H9 (cell line): Measurements from ENCODE around the gene ZNRF1. TPM values are rescaled to one million over a fixed set of nuclear protein-coding genes. Genes with fewer than 3 reads are reported as not detected.

Source experiments
- DNase-seq: peaks from one replicate; pipeline ENCODE4 v3.0.0-alpha.2; 2017
- H2AFZ ChIP-seq: one replicate; pipeline ENCODE4 v1.6.1; 2013; ENCODE audit warnings: mild to moderate bottlenecking, low read length, control low read depth, moderate library complexity
- H2AK5ac ChIP-seq: 2 replicates; pipeline ENCODE4 v1.6.1; 2013; ENCODE audit warnings: low read length, control low read depth, mixed read lengths; ENCODE audit not compliant: insufficient read length
- H2BK120ac ChIP-seq: one replicate; pipeline ENCODE4 v1.6.1; 2013; ENCODE audit warnings: low read depth, mild to moderate bottlenecking, low read length, control low read depth, inconsistent platforms; ENCODE audit not compliant: poor library complexity, severe bottlenecking
- H2BK12ac ChIP-seq: 2 replicates; pipeline ENCODE4 v1.6.1; 2013; ENCODE audit warnings: low read length, control low read depth, mixed read lengths, low read depth; ENCODE audit not compliant: insufficient read length
- H2BK15ac ChIP-seq: 2 replicates; pipeline ENCODE4 v1.6.1; 2013; ENCODE audit warnings: low read depth, low read length, control low read depth
- H2BK20ac ChIP-seq: one replicate; pipeline ENCODE4 v1.6.1; 2013; ENCODE audit warnings: low read depth, mild to moderate bottlenecking, low read length, control low read depth, inconsistent platforms; ENCODE audit not compliant: poor library complexity, severe bottlenecking
- H2BK5ac ChIP-seq: 2 replicates; pipeline ENCODE4 v1.6.1; 2013; ENCODE audit warnings: low read length, control low read depth, mixed read lengths; ENCODE audit not compliant: insufficient read length
- H3K14ac ChIP-seq: 2 replicates; pipeline ENCODE4 v1.6.1; 2013; ENCODE audit warnings: low read length, control low read depth; ENCODE audit not compliant: insufficient read depth
- H3K18ac ChIP-seq: 2 replicates; pipeline ENCODE4 v1.6.1; 2013; ENCODE audit warnings: low read depth, mild to moderate bottlenecking, mixed read lengths, low read length, control low read depth; ENCODE audit not compliant: insufficient read length
- H3K23ac ChIP-seq: 2 replicates; pipeline ENCODE4 v1.6.1; 2013; ENCODE audit warnings: low read length, control low read depth, mixed read lengths, low read depth; ENCODE audit not compliant: insufficient read length
- H3K23me2 ChIP-seq: 2 replicates; pipeline ENCODE4 v1.6.1; 2013; ENCODE audit warnings: low read depth, mild to moderate bottlenecking, mixed read lengths, low read length, control low read depth; ENCODE audit not compliant: insufficient read length, poor library complexity, severe bottlenecking
- H3K27ac ChIP-seq: 2 replicates; pipeline ENCODE4 v1.5.1; 2013; ENCODE audit warnings: low read length, control low read depth, mixed read lengths, low read depth; ENCODE audit not compliant: insufficient read length
- H3K27me3 ChIP-seq: 2 replicates; pipeline ENCODE4 v1.6.1; 2013; ENCODE audit warnings: low read length, control low read depth, inconsistent platforms; ENCODE audit not compliant: insufficient read depth
- H3K4ac ChIP-seq: 2 replicates; pipeline ENCODE4 v1.6.1; 2013; ENCODE audit warnings: low read depth, mild to moderate bottlenecking, control low read depth, inconsistent platforms, low read length, moderate library complexity
- H3K4me1 ChIP-seq: 2 replicates; pipeline ENCODE4 v1.6.1; 2013; ENCODE audit warnings: low read length, control low read depth, inconsistent platforms; ENCODE audit not compliant: insufficient read depth
- H3K4me2 ChIP-seq: 2 replicates; pipeline ENCODE4 v1.6.1; 2013; ENCODE audit warnings: low read length, control low read depth, mixed read lengths; ENCODE audit not compliant: insufficient read length, insufficient read depth
- H3K56ac ChIP-seq: 2 replicates; pipeline ENCODE4 v1.6.1; 2013; ENCODE audit warnings: low read depth, mild to moderate bottlenecking, mixed read lengths, low read length, control low read depth; ENCODE audit not compliant: insufficient read length
- H3K79me1 ChIP-seq: 2 replicates; pipeline ENCODE4 v1.6.1; 2013; ENCODE audit warnings: low read depth, mild to moderate bottlenecking, moderate library complexity, low read length, control low read depth, inconsistent platforms; ENCODE audit not compliant: insufficient read depth, poor library complexity, severe bottlenecking
- H3K79me2 ChIP-seq: 2 replicates; pipeline ENCODE4 v1.6.1; 2013; ENCODE audit warnings: low read length, control low read depth, inconsistent platforms; ENCODE audit not compliant: insufficient read depth
- H3K9ac ChIP-seq: 2 replicates; pipeline ENCODE4 v1.6.1; 2013; ENCODE audit warnings: low read length, control low read depth, mixed read lengths; ENCODE audit not compliant: insufficient read length; ENCODE audit errors: extremely low read depth
- H3K9me3 ChIP-seq: one replicate; pipeline ENCODE4 v1.6.1; 2013; ENCODE audit warnings: low read depth, low read length, inconsistent platforms; ENCODE audit not compliant: control insufficient read depth
- H3T11ph ChIP-seq: one replicate; pipeline ENCODE4 v1.6.1; 2013; ENCODE audit warnings: mild to moderate bottlenecking, low read length, control low read depth, inconsistent platforms
- H4K20me1 ChIP-seq: one replicate; pipeline ENCODE4 v1.6.1; 2013; ENCODE audit not compliant: control insufficient read depth, insufficient read length, insufficient read depth
- H4K5ac ChIP-seq: 2 replicates; pipeline ENCODE4 v1.6.1; 2013; ENCODE audit warnings: low read depth, mild to moderate bottlenecking, mixed read lengths, low read length, control low read depth; ENCODE audit not compliant: insufficient read length
- H4K8ac ChIP-seq: replicated peaks from 2 replicates; pipeline ENCODE4 v1.6.1; 2013; ENCODE audit warnings: low read length, control low read depth, mixed read lengths, low read depth; ENCODE audit not compliant: insufficient read length
- H4K91ac ChIP-seq: 2 replicates; pipeline ENCODE4 v1.6.1; 2013; ENCODE audit warnings: low read depth, mild to moderate bottlenecking, moderate library complexity, mixed read lengths, low read length, control low read depth; ENCODE audit not compliant: insufficient read length
- H3K27ac Mint-ChIP-seq, 3 experiments: 2 replicates in 2 of 3; 3 replicates in 1 of 3; pipeline ENCODE4 v1.8.0; 2020 to 2021; ENCODE audit warnings: mixed read lengths in 3 of 3, mild to moderate bottlenecking in 1 of 3, moderate library complexity in 1 of 3
- H3K27me3 Mint-ChIP-seq: 2 replicates; pipeline ENCODE4 v1.8.0; 2021; ENCODE audit warnings: low read depth, mild to moderate bottlenecking, moderate library complexity, mixed read lengths
- H3K36me3 Mint-ChIP-seq, 3 experiments: 2 replicates in 2 of 3; 3 replicates in 1 of 3; pipeline ENCODE4 v1.8.0; 2020 to 2021; ENCODE audit warnings: low read depth in 3 of 3, mixed read lengths in 3 of 3; ENCODE audit not compliant: insufficient read depth in 1 of 3
- H3K4me1 Mint-ChIP-seq, 2 experiments: 2 replicates each; pipeline ENCODE4 v1.8.0; 2020; ENCODE audit warnings: mixed read lengths in 2 of 2
- H3K4me3 Mint-ChIP-seq, 2 experiments: 2 replicates in 1 of 2; 3 replicates in 1 of 2; pipeline ENCODE4 v1.8.0; 2020 to 2021; ENCODE audit warnings: mild to moderate bottlenecking in 2 of 2, mixed read lengths in 2 of 2, moderate library complexity in 1 of 2
- H3K9me3 Mint-ChIP-seq, 2 experiments: 2 replicates in 1 of 2; 3 replicates in 1 of 2; pipeline ENCODE4 v1.8.0; 2020; ENCODE audit warnings: mild to moderate bottlenecking in 2 of 2, mixed read lengths in 2 of 2, moderate library complexity in 1 of 2
- WGBS: extraction: QIAGEN DNeasy Blood & Tissue Kit; methylation state at CpG from one replicate; pipeline ENCODE4 v1.1.7; 2013; ENCODE audit warnings: missing lambda C conversion rate, low lambda C conversion rate, mixed read lengths; ENCODE audit not compliant: insufficient read length; ENCODE audit errors: extremely low coverage; 5-methylcytosine and 5-hydroxymethylcytosine counted together
- total RNA-seq: library from RNA; stranded (reverse); gene quantifications from 2 replicates; pipeline ENCODE4 v1.2.1, GENCODE V29; 2021
- TF ChIP-seq, protein P1 (sequence below): fragments of 200-600 bp; sonication (generic); conservative IDR thresholded peaks from 3 replicates; pipeline ENCODE4 v1.8.0; 2021; ENCODE audit warnings: antibody characterized with exemption, mild to moderate bottlenecking

ZNRF1 gene
- total RNA-seq, 1 experiment from 2014 or later: 49.6 TPM

DNA sequence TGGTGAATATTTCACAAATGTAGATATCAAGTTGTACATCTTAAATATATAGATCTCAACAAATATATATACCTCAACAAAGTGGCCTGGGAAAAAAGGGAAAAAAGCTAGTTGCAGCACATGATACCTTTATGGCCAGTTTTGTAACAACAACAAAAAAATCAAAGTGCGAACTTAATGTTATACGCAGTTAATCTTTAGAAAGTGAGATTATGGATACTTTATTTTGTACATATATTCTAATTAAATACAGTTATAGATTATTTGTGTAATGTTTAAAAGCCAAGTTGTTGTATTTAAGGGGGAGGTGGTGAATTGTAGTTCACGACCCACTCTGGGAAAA is 149.1 kb downstream of the ZNRF1 start:
- H3K36me3 Mint-ChIP-seq: peaks cover 31 to 37% (median 32%) of the 10 kb centered on the region in 3 experiments
- no peak overlapping the region for H3K56ac ChIP-seq
- no peak overlapping the region for H3K4me2 ChIP-seq
- H3K27me3 Mint-ChIP-seq: peaks cover 9% of the 10 kb centered on the region
- peaks cover 35 to 37% of the 10 kb centered on the region in 2 experiments for H3K9me3 Mint-ChIP-seq
- H4K5ac ChIP-seq: no peak overlapping the region
- H3K9ac ChIP-seq: no peak overlapping the region
- H3K18ac ChIP-seq: no peak overlapping the region
- no peak overlapping the region for H2AFZ ChIP-seq
- no peak overlapping the region for H2BK20ac ChIP-seq
- H3K79me2 ChIP-seq: peaks cover 7% of the 10 kb centered on the region
- no peak overlapping the region for H2BK5ac ChIP-seq
- H2BK15ac ChIP-seq: no peak overlapping the region
- peak overlapping the region; percentile 91 to 97 for H3K4me3 Mint-ChIP-seq
- H3T11ph ChIP-seq: no peak overlapping the region
- peaks cover 2% of the 10 kb centered on the region for H3K23me2 ChIP-seq
- H4K8ac ChIP-seq: no peak overlapping the region
- no peak overlapping the region for H3K27ac ChIP-seq
- no peak overlapping the region for H3K4ac ChIP-seq
- no peak overlapping the region for H3K27ac Mint-ChIP-seq
- H3K27me3 ChIP-seq: no peaks in the 10 kb centered on the region
- H3K23ac ChIP-seq: no peak overlapping the region
- no peak for DNase-seq
- H3K14ac ChIP-seq: no peak overlapping the region
- no peaks in the 10 kb centered on the region for H4K20me1 ChIP-seq
- peaks cover 2% of the 10 kb centered on the region for H3K79me1 ChIP-seq
- no peak overlapping the region for H4K91ac ChIP-seq
- H2AK5ac ChIP-seq: no peak overlapping the region
- WGBS: no CpG with 5 or more reads among the region's 3 CpGs
- H3K9me3 ChIP-seq: peaks cover 4% of the 10 kb centered on the region
- H3K4me1 Mint-ChIP-seq: peaks cover 0 to 7% of the 10 kb centered on the region in 2 experiments; a peak in 3 of 4 replicates
- H2BK12ac ChIP-seq: no peak overlapping the region
- no peak overlapping the region for H2BK120ac ChIP-seq
- H3K4me1 ChIP-seq: no peaks in the 10 kb centered on the region
- TF ChIP-seq, protein P1, sequence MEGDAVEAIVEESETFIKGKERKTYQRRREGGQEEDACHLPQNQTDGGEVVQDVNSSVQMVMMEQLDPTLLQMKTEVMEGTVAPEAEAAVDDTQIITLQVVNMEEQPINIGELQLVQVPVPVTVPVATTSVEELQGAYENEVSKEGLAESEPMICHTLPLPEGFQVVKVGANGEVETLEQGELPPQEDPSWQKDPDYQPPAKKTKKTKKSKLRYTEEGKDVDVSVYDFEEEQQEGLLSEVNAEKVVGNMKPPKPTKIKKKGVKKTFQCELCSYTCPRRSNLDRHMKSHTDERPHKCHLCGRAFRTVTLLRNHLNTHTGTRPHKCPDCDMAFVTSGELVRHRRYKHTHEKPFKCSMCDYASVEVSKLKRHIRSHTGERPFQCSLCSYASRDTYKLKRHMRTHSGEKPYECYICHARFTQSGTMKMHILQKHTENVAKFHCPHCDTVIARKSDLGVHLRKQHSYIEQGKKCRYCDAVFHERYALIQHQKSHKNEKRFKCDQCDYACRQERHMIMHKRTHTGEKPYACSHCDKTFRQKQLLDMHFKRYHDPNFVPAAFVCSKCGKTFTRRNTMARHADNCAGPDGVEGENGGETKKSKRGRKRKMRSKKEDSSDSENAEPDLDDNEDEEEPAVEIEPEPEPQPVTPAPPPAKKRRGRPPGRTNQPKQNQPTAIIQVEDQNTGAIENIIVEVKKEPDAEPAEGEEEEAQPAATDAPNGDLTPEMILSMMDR: no peak
